Keratinocyte (primary cell): ENCODE data around the gene UPK1A.

Experiments used
- EZH2 ChIP-seq: IDR thresholded peaks from one replicate; pipeline ENCODE4 v1.6.1; 2012; ENCODE audit warnings: inconsistent platforms, mild to moderate bottlenecking, low read length, moderate library complexity
- TF ChIP-seq, protein P1 (sequence below), 3 experiments: IDR thresholded peaks in 1 of 3; conservative IDR thresholded peaks in 1 of 3; optimal IDR thresholded peaks in 1 of 3; 2 replicates in 2 of 3; 3 replicates in 1 of 3; pipeline versions ENCODE3 to v1.5.1; 2011; ENCODE audit warnings: low read length in 3 of 3, mild to moderate bottlenecking in 3 of 3, moderate library complexity in 2 of 3, control low read depth in 1 of 3, inconsistent platforms in 1 of 3; ENCODE audit not compliant: insufficient read depth in 2 of 3; ENCODE audit errors: extremely low read depth in 1 of 3

DNA sequence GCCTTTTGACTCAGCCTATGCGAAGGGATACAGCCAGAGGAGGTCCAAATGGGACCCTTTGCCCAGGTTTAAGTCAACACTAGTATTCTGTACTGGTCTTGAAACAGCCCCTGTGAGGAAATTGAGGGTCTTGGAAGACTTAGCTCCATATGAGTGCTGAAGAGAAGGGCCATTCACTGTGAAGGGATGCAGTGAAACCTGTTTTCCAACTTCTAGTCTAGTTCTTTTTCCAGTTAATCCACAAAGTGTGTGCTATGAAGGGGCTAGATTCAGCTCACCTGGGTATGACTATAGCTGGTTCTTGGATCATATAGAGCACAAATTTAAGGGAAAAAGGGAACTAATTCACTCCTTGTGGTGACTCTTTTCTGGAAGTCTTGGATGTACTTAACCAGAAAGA is 42.1 kb downstream of the UPK1A start:
- TF ChIP-seq, protein P1, sequence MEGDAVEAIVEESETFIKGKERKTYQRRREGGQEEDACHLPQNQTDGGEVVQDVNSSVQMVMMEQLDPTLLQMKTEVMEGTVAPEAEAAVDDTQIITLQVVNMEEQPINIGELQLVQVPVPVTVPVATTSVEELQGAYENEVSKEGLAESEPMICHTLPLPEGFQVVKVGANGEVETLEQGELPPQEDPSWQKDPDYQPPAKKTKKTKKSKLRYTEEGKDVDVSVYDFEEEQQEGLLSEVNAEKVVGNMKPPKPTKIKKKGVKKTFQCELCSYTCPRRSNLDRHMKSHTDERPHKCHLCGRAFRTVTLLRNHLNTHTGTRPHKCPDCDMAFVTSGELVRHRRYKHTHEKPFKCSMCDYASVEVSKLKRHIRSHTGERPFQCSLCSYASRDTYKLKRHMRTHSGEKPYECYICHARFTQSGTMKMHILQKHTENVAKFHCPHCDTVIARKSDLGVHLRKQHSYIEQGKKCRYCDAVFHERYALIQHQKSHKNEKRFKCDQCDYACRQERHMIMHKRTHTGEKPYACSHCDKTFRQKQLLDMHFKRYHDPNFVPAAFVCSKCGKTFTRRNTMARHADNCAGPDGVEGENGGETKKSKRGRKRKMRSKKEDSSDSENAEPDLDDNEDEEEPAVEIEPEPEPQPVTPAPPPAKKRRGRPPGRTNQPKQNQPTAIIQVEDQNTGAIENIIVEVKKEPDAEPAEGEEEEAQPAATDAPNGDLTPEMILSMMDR (optimal IDR thresholded peaks at IDR 0.05 in 1 of 3, IDR thresholded peaks at IDR 0.05 in 1 of 3, conservative IDR thresholded peaks at IDR 0.05 in 1 of 3; ENCODE audit: extremely low read depth in 1 of 3, insufficient read depth in 2 of 3, low read length in 3 of 3): no peak
- no peak for TF ChIP-seq EZH2
